Activated T-cell treated with anti-CD3 and anti-CD28 coated beads, Interleukin-2, amount 50 U/mL, for 24 hours (primary cell): ENCODE results near the gene GPR143.
A peak's percentile ranks its signal among the peaks of the same experiment; 100 is the strongest.

Experiments
- DNase-seq: peaks from one replicate; pipeline ENCODE4 v3.0.0-alpha.2; 2020
- H3K27ac Mint-ChIP-seq: 2 replicates; pipeline ENCODE4 v1.8.0; 2020; ENCODE audit warnings: mild to moderate bottlenecking, mixed read lengths
- H3K27me3 Mint-ChIP-seq: 2 replicates; pipeline ENCODE4 v1.8.0; 2020; ENCODE audit warnings: mixed read lengths
- H3K36me3 Mint-ChIP-seq: 2 replicates; pipeline ENCODE4 v1.8.0; 2020; ENCODE audit warnings: low read depth, mixed read lengths
- H3K4me1 Mint-ChIP-seq: 2 replicates; pipeline ENCODE4 v1.8.0; 2020; ENCODE audit warnings: low read depth, mixed read lengths
- H3K4me3 Mint-ChIP-seq: 2 replicates; pipeline ENCODE4 v1.8.0; 2020; ENCODE audit warnings: mild to moderate bottlenecking, moderate library complexity, mixed read lengths
- H3K9me3 Mint-ChIP-seq: 2 replicates; pipeline ENCODE4 v1.8.0; 2020; ENCODE audit warnings: mixed read lengths

The GPR143 gene

GRCh38 chrX:9681422-9681821 lies 84.2 kb downstream of the GPR143 start:
- H3K36me3 Mint-ChIP-seq = peaks cover 55% of the 10 kb centered on the region
- no peak overlapping the region for H3K4me3 Mint-ChIP-seq
- peaks cover 3% of the 10 kb centered on the region for H3K27me3 Mint-ChIP-seq
- H3K27ac Mint-ChIP-seq = no peak overlapping the region
- peaks cover 22% of the 10 kb centered on the region for H3K4me1 Mint-ChIP-seq
- DNase-seq = peak; percentile 2
- peaks cover 1% of the 10 kb centered on the region for H3K9me3 Mint-ChIP-seq

GRCh38 chrX:9681011-9681410 lies 84.6 kb downstream of the GPR143 start:
- Mint-ChIP-seq H3K27ac (no peak overlapping the region), H3K36me3 (peaks cover 55% of the 10 kb centered on the region), H3K9me3 (peaks cover 3% of the 10 kb centered on the region), H3K4me1 (peaks cover 22% of the 10 kb centered on the region), H3K4me3 (no peak overlapping the region), H3K27me3 (peaks cover 3% of the 10 kb centered on the region)
- no peak for DNase-seq

DNA sequence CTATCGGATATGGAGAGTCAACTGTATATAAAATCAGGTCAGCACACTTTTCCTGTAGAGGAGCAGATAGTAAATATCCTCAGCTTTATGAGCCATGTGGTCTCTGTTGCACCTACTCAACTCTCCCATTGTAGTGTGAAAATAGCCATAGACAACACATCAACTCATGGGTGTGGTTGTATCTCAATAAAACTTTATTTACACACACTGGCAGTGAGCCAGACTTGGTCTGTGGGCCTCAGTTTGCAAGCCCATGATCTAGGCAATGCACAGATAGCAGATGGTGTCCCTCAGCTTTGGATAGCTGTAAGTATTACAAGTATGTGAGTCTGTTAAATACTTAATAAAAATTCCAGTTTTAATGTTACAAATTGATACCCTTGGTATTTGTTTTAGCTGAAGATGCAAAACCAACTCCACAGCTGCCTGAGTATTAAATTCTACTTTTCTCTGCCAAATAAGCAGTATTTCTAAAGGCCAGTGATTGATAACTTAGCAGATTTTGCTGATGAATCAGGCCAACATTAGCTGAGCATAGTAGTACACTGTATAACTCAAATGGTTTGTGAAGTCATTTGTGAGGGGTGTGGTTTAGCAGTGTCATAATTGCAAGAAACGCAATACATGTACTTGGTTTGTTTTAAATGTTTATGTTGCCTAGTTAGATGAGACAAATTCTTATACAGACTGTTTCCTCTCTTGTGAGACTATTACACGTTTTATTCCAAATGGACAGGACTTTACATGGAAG lies 87.3 kb downstream of the GPR143 start:
- Mint-ChIP-seq H3K27ac (no peak overlapping the region), H3K27me3 (peaks cover 3% of the 10 kb centered on the region), H3K4me3 (no peak overlapping the region), H3K36me3 (peaks cover 44% of the 10 kb centered on the region), H3K9me3 (peaks cover 4% of the 10 kb centered on the region), H3K4me1 (peaks cover 22% of the 10 kb centered on the region)
- no peak for DNase-seq

- H3K27me3 Mint-ChIP-seq = peaks cover 3% of the 10 kb centered on the region
- no peak overlapping the region for H3K4me3 Mint-ChIP-seq
- H3K4me1 Mint-ChIP-seq = peaks cover 22% of the 10 kb centered on the region
- H3K9me3 Mint-ChIP-seq = peaks cover 4% of the 10 kb centered on the region
- H3K27ac Mint-ChIP-seq = peak overlapping the region; percentile 66
- peak; percentile 34 for DNase-seq
- H3K36me3 Mint-ChIP-seq = peaks cover 49% of the 10 kb centered on the region
Measured at GRCh38 chrX:9677098-9677739, 88.4 kb downstream of the GPR143 start.

DNA sequence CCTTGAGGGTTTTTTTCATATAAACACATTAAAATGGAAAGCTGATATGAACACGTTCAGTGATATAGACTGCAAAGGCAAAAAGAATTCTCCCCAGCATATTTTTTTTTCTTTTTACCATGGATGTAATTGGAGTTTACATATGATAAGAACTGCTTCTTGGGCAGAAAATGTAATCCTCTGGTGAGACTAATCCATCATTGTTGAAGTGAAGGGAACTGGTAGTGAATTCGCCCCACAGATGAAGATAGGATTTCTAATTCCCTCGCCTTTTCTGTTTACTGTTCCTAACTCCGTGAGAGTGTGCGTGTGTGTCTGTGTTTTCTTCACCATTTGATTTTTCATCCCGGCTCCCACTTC lies 88.9 kb downstream of the GPR143 start:
- peaks cover 50% of the 10 kb centered on the region for H3K36me3 Mint-ChIP-seq
- peaks cover 3% of the 10 kb centered on the region for H3K27me3 Mint-ChIP-seq
- DNase-seq = no peak
- H3K27ac Mint-ChIP-seq = peak overlapping the region; percentile 45
- peaks cover 22% of the 10 kb centered on the region for H3K4me1 Mint-ChIP-seq
- no peak overlapping the region for H3K4me3 Mint-ChIP-seq
- peaks cover 4% of the 10 kb centered on the region for H3K9me3 Mint-ChIP-seq

GRCh38 chrX:9676306-9676705 lies 89.3 kb downstream of the GPR143 start:
- peaks cover 4% of the 10 kb centered on the region for H3K9me3 Mint-ChIP-seq
- peaks cover 22% of the 10 kb centered on the region for H3K4me1 Mint-ChIP-seq
- no peak overlapping the region for H3K27ac Mint-ChIP-seq
- DNase-seq = no peak
- H3K27me3 Mint-ChIP-seq = peaks cover 3% of the 10 kb centered on the region
- no peak overlapping the region for H3K4me3 Mint-ChIP-seq
- H3K36me3 Mint-ChIP-seq = peaks cover 50% of the 10 kb centered on the region
